Measurements from ENCODE around the gene ZNF503. TPM values are rescaled to one million over a fixed set of nuclear protein-coding genes. Genes with fewer than 3 reads are reported as not detected.
"Not testable (repeated sequence)": the region's sequence is repeated elsewhere in the genome, so short reads cannot be mapped to it uniquely, and the experiment has no call there.

Gene ZNF503
- total and polyA plus RNA-seq, 7 donors: 1.1 to 5.7 (median 2.3) TPM

- intact Hi-C loops (cut with DNase I): no loop called here
- Histone ChIP-seq H3K4me1 (no peaks in the 10 kb centered on the region), H3K36me3 (ENCODE audit: insufficient read depth in 1 of 2, low read depth in 1 of 2) (no peaks in the 10 kb centered on the region), H3K9me3 (no peaks in the 10 kb centered on the region), H3K27me3 (ENCODE audit: insufficient read depth in 3 of 3, low read length in 2 of 3) (peaks cover 0 to 2% (median 0%) of the 10 kb centered on the region in 3 donors), H3K4me3 (no peak overlapping the region), H3K27ac (no peak overlapping the region)
- no peak for ATAC-seq
- no peak for TF ChIP-seq CTCF (IDR thresholded peaks at IDR 0.05)
- WGBS, 3 donors: 73 to 95% (median 82%) methylated on average over 3 of the region's 3 CpGs
- DNase-seq: no peak
Observed at GRCh38 chr10:75377869-75378268, 23.7 kb downstream of the ZNF503 start.

- 80 to 88% (median 86%) methylated on average over 2 of the region's 2 CpGs for WGBS, 3 donors
- TF ChIP-seq CTCF (IDR thresholded peaks at IDR 0.05): no peak
- Histone ChIP-seq H3K4me3 (no peak overlapping the region), H3K9me3 (no peaks in the 10 kb centered on the region), H3K27me3 (ENCODE audit: insufficient read depth in 3 of 3, low read length in 2 of 3) (peaks cover 0 to 2% (median 0%) of the 10 kb centered on the region in 3 donors), H3K4me1 (no peaks in the 10 kb centered on the region), H3K36me3 (ENCODE audit: insufficient read depth in 1 of 2, low read depth in 1 of 2) (no peaks in the 10 kb centered on the region), H3K27ac (no peak overlapping the region)
- ATAC-seq (no peak), DNase-seq (no peak)
- intact Hi-C loops (cut with DNase I): no loop called here
Observed at GRCh38 chr10:75375838-75376237, 25.7 kb downstream of the ZNF503 start.

- DNase-seq (no peak), ATAC-seq (no peak)
- no peaks in the 10 kb centered on the region for H3K36me3 ChIP-seq (ENCODE audit: insufficient read depth in 1 of 2, low read depth in 1 of 2)
- no peak overlapping the region for H3K27ac ChIP-seq
- intact Hi-C loops (cut with DNase I): no loop called here
- no peaks in the 10 kb centered on the region for H3K27me3 ChIP-seq (ENCODE audit: insufficient read depth in 3 of 3, low read length in 2 of 3)
- WGBS, 3 donors: 91 to 98% (median 94%) methylated on average over 2 of the region's 2 CpGs
- H3K4me3 ChIP-seq: no peak overlapping the region
- H3K9me3 ChIP-seq: no peaks in the 10 kb centered on the region
- no peak for TF ChIP-seq CTCF (IDR thresholded peaks at IDR 0.05)
- H3K4me1 ChIP-seq: no peaks in the 10 kb centered on the region
Observed at GRCh38 chr10:75371010-75371409, 30.6 kb downstream of the ZNF503 start.

GRCh38 chr10:75369838-75370237 lies 31.7 kb downstream of the ZNF503 start:
- H3K9me3 ChIP-seq; ATAC-seq; H3K36me3 ChIP-seq (ENCODE audit: insufficient read depth in 1 of 2, low read depth in 1 of 2); H3K4me1 ChIP-seq; H3K27ac ChIP-seq; H3K27me3 ChIP-seq (ENCODE audit: insufficient read depth in 3 of 3, low read length in 2 of 3); DNase-seq; H3K4me3 ChIP-seq; intact Hi-C loops (cut with DNase I): not testable (repeated sequence)
- 96 to 98% (median 97%) methylated on average over 9 of the region's 9 CpGs for WGBS, 3 donors

- H3K36me3 ChIP-seq (ENCODE audit: insufficient read depth in 1 of 2, low read depth in 1 of 2): no peaks in the 10 kb centered on the region
- 60 to 86% (median 82%) methylated on average over 2 of the region's 2 CpGs for WGBS, 3 donors
- H3K9me3 ChIP-seq: no peaks in the 10 kb centered on the region
- intact Hi-C loops (cut with DNase I): no loop called here
- no peaks in the 10 kb centered on the region for H3K4me1 ChIP-seq
- ATAC-seq (no peak), DNase-seq (no peak)
- no peaks in the 10 kb centered on the region for H3K27me3 ChIP-seq (ENCODE audit: insufficient read depth in 3 of 3, low read length in 2 of 3)
- no peak overlapping the region for H3K27ac ChIP-seq
- no peak for TF ChIP-seq CTCF (IDR thresholded peaks at IDR 0.05)
- H3K4me3 ChIP-seq: no peak overlapping the region
Observed at GRCh38 chr10:75367901-75368300, 33.7 kb downstream of the ZNF503 start.

All from psoas muscle (tissue), 8 donors.